NCI-H510A (cell line): ENCODE results near the gene RAC3.
A peak's percentile ranks its signal among the peaks of the same experiment; 100 is the strongest.

Experiments used
- DNase-seq: peaks from one replicate; lab custom pipeline; 2025; lab: John Stamatoyannopoulos, UW

RAC3 gene

GRCh38 chr17:82013341-82013740 is 18.1 kb upstream of the RAC3 start:
- no peak for DNase-seq

- DNase-seq = no peak
Observed at GRCh38 chr17:82013772-82014321, 17.6 kb upstream of the RAC3 start.

- no peak for DNase-seq
Observed at GRCh38 chr17:82014432-82014831, 17.0 kb upstream of the RAC3 start.

- no peak for DNase-seq
Observed at GRCh38 chr17:82014971-82015310, 16.5 kb upstream of the RAC3 start.

- DNase-seq = no peak
Observed at GRCh38 chr17:82015311-82015971, 16.0 kb upstream of the RAC3 start.

GRCh38 chr17:82016061-82016874 is 15.2 kb upstream of the RAC3 start:
- no peak for DNase-seq

- no peak for DNase-seq
Observed at GRCh38 chr17:82016875-82017459, 14.5 kb upstream of the RAC3 start.

- DNase-seq = no peak
Observed at GRCh38 chr17:82017612-82018151, 13.8 kb upstream of the RAC3 start.

GRCh38 chr17:82018152-82018988 is 13.1 kb upstream of the RAC3 start:
- peak; percentile 68 for DNase-seq

GRCh38 chr17:82018989-82019689 is 12.3 kb upstream of the RAC3 start:
- no peak for DNase-seq

- peak; percentile 48 for DNase-seq
Observed at GRCh38 chr17:82019690-82020571, 11.5 kb upstream of the RAC3 start.

- DNase-seq = no peak
Observed at GRCh38 chr17:82020572-82021106, 10.8 kb upstream of the RAC3 start.

GRCh38 chr17:82021107-82021899 is 10.2 kb upstream of the RAC3 start:
- DNase-seq = peak; percentile 46

GRCh38 chr17:82021900-82022309 is 9.6 kb upstream of the RAC3 start:
- DNase-seq = no peak

GRCh38 chr17:82022310-82022980 is 9.0 kb upstream of the RAC3 start, which contains the start of gene CENPX:
Gene CENPX (minus strand): TSS chr17:82022878. CDS start chr17:82022861, 17 bp downstream.
- DNase-seq = no peak

- peak; percentile 99 for DNase-seq
Observed at GRCh38 chr17:82022981-82023446, 8.5 kb upstream of the RAC3 start, which contains the start of gene LRRC45. Gene LRRC45 (plus strand): TSS chr17:82023305. CDS start chr17:82023644, 339 bp downstream.

GRCh38 chr17:82023447-82024241 is 7.8 kb upstream of the RAC3 start:
- no peak for DNase-seq
